ENCODE results near the gene BAIAP3.

Gene BAIAP3

DNA sequence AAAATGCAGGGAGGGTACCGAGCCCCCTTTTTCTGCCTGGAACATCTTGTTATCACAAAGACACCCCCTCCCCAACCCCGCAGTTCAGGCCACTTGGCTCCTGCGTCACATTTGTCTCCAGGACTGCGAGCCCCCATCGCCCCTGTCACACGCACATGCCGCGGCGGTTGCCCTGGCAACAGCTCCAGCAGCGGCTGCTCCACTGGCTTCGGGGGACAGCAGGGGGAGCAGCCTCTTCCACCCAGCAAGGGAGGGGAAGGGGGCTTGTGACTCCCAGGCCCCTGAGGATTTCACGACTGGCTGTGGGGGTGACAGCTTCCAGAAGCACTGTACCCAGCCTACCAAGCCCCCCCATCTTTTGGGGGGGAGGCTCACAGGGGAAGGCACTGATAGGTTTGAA, 2.6 kb downstream of the BAIAP3 start:
- H3K4me3 ChIP-seq (ENCODE audit: low read length), result no peak overlapping the region
- no peak for DNase-seq (ENCODE audit: low read depth)
- TF ChIP-seq, protein P1, sequence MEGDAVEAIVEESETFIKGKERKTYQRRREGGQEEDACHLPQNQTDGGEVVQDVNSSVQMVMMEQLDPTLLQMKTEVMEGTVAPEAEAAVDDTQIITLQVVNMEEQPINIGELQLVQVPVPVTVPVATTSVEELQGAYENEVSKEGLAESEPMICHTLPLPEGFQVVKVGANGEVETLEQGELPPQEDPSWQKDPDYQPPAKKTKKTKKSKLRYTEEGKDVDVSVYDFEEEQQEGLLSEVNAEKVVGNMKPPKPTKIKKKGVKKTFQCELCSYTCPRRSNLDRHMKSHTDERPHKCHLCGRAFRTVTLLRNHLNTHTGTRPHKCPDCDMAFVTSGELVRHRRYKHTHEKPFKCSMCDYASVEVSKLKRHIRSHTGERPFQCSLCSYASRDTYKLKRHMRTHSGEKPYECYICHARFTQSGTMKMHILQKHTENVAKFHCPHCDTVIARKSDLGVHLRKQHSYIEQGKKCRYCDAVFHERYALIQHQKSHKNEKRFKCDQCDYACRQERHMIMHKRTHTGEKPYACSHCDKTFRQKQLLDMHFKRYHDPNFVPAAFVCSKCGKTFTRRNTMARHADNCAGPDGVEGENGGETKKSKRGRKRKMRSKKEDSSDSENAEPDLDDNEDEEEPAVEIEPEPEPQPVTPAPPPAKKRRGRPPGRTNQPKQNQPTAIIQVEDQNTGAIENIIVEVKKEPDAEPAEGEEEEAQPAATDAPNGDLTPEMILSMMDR (conservative IDR thresholded peaks at IDR 0.05; ENCODE audit: low read depth, low read length), result no peak

DNA sequence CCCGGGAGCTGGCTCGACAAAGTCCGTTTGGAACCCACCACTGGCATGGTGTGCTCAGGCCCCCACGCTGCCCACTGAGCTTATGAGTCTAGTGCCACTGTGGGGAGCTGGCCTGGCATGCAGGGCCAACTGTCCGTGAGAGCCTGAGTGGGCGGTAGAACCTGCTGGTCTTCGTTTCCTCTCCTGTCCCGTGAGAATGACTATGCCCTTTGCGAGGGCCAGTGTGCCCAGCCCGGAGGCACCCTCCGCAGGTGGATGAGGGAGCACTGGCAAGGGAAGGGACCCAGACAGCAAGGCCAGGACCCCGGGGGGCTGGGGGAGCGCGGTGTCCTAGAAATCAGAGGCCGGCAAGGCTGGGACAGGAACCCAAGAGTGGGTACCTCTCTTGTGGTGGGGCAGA, 3.2 kb downstream of the BAIAP3 start:
- TF ChIP-seq, protein P1 (conservative IDR thresholded peaks at IDR 0.05; ENCODE audit: low read depth, low read length), result no peak
- no peak overlapping the region for H3K4me3 ChIP-seq (ENCODE audit: low read length)
- DNase-seq (ENCODE audit: low read depth), result no peak

DNA sequence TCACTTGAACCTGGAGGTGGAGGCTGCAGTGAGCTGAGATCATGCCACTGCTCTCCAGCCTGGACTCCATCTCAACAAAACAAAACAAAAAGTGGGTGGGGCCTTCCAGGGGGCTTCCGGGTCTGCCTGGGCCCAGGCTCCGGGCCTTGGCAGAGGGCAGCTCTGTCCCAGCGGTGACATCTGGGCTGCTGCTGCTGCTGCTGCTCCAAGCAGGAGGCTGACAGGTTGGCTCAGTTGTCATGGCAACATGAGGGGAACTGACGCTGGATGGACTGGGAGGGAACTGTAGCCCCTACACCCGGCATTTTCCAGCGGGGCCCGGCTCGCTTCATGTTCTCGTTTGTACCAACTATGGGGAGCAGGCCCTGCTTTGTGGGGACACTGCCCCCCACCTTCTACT, 4.0 kb downstream of the BAIAP3 start:
- TF ChIP-seq, protein P1 (conservative IDR thresholded peaks at IDR 0.05; ENCODE audit: low read depth, low read length), result no peak
- DNase-seq (ENCODE audit: low read depth), result no peak
- H3K4me3 ChIP-seq (ENCODE audit: low read length), result no peak overlapping the region

DNA sequence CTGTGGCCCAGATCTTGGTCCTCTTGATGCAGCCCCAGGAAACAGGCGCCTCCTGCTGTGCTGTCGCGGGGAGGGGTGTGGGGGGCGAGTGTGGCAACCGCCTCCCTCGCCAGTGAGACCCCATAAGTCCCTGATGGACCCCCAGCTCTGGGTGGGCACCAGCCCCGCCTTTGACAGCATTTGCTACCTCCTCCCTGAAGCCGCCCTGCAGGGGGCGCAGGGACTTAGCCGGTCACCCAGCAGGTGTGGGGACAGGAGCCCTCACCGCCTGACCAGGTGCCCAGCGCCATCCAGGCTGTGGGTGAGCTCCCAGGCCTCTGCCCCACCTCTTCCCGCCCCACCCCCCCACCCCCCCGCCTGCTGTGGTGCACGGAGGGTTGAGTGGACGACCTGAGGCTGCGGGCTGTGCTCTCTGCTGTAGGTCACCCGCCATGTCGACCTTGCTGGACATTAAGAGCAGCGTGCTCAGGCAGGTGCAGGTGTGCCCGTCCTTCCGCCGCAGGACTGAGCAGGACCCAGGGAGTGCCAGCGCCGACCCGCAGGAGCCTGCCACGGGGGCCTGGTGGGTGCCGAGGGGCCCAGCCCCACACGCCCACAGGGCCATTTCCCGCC, 4.8 kb downstream of the BAIAP3 start:
- no peak overlapping the region for H3K4me3 ChIP-seq (ENCODE audit: low read length)
- no peak for DNase-seq (ENCODE audit: low read depth)
- TF ChIP-seq, protein P1 (conservative IDR thresholded peaks at IDR 0.05; ENCODE audit: low read depth, low read length), result peak; percentile 47

DNA sequence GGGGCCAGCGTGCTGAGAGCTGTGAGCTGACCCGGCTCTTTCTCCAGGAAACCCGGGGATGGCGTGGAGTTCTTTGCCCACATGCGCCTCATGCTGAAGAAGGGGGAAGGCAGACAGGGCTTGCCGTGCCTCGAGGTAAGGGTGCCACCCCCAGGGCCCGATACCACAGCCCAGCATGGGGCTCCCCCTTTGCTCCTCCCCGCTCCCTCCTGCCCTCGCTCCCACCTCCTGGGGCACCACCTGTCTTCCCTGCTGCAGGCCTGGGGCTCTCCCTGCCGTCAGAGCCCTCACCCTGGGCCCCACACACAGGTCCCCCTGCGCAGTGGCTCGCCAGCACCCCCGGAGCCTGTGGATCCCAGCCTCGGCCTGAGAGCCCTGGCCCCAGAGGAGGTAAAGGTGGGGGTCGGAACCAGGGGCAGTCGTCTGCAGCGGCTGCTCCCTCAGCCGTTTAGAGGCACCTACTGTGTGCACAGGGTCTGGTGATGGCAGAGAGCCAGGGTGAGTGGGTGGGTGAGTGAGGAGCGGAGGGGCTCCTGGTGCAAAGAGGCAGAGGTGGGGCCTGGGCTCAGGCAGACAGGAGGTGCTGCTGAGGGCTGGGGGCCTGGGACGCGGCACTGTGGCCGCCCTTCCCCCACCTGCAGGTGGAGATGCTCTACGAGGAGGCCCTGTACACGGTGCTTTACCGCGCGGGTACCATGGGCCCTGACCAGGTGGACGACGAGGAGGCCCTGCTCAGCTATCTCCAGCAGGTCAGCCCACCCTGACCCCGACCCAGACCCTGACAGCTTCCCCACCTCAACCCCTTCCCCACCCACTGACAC, 5.6 kb downstream of the BAIAP3 start:
- no peak for DNase-seq (ENCODE audit: low read depth)
- no peak overlapping the region for H3K4me3 ChIP-seq (ENCODE audit: low read length)
- TF ChIP-seq, protein P1 (conservative IDR thresholded peaks at IDR 0.05; ENCODE audit: low read depth, low read length), result no peak

DNA sequence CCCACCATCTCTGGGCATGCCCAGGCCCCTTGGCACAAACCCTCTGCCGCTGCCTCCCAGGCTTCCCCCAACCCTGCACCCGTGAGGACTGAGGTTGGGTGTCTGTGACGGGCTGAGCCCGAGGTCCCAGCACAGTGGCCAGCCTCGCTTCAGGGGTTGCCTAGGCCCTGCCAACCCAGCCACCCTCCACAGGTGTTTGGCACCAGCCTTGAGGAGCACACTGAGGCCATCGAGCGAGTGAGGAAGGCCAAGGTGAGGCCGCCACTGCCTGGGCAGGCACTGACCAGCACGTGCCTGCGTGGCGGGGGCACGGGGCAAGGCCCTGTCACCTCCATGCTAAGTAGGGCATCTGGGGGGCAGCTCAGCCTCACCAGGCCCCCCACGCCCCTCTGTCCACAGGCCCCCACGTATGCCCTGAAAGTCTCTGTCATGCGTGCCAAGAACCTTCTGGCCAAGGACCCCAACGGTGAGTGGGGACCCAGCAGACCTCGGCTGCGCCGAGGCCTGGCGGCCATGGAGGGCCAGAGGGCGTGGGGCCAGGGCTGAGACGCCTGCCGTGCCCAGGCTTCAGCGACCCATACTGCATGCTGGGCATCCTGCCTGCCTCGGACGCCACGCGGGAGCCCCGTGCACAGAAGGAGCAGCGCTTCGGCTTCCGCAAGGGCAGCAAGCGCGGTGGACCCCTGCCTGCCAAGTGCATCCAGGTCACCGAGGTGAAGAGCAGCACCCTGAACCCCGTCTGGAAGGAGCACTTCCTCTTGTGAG, 7.5 kb downstream of the BAIAP3 start:
- TF ChIP-seq, protein P1 (conservative IDR thresholded peaks at IDR 0.05; ENCODE audit: low read depth, low read length), result no peak
- H3K4me3 ChIP-seq (ENCODE audit: low read length), result no peak overlapping the region
- DNase-seq (ENCODE audit: low read depth), result no peak
